Activated naive CD8-positive, alpha-beta T cell treated with anti-CD3 and anti-CD28 coated beads, Interleukin-2, amount 50 U/mL, for 24 hours (primary cell): ENCODE data around the gene SELENOF.
A peak's percentile ranks its signal among the peaks of the same experiment; 100 is the strongest.

Experiments
- ATAC-seq: fragments of 150-1000 bp; cut with Tn5 transposase; one replicate; pipeline ENCODE4 v1.10.0; 2021
- DNase-seq: peaks from one replicate; pipeline ENCODE4 v3.0.0; 2021
- H3K27ac Mint-ChIP-seq: one replicate; pipeline ENCODE4 v1.8.0; 2021; ENCODE audit warnings: mild to moderate bottlenecking, mixed read lengths
- H3K27me3 Mint-ChIP-seq: one replicate; pipeline ENCODE4 v1.8.0; 2021; ENCODE audit warnings: mixed read lengths
- H3K36me3 Mint-ChIP-seq: one replicate; pipeline ENCODE4 v1.8.0; 2021; ENCODE audit warnings: low read depth, mixed read lengths
- H3K4me1 Mint-ChIP-seq: one replicate; pipeline ENCODE4 v1.8.0; 2021; ENCODE audit warnings: mixed read lengths
- H3K4me3 Mint-ChIP-seq: one replicate; pipeline ENCODE4 v1.8.0; 2021; ENCODE audit warnings: mild to moderate bottlenecking, moderate library complexity, mixed read lengths
- H3K9me3 Mint-ChIP-seq: one replicate; pipeline ENCODE4 v1.8.0; 2021; ENCODE audit warnings: mixed read lengths

SELENOF gene

GRCh38 chr1:86913896-86914600, at the start of gene SELENOF:
SELENOF (minus strand) TSS chr1:86914126; CDS start chr1:86914111, 15 bp downstream.
- H3K27me3 Mint-ChIP-seq = no peaks in the 10 kb centered on the region
- DNase-seq (peak; percentile 98), ATAC-seq (peak; percentile 96)
- peaks cover 46% of the 10 kb centered on the region for H3K4me1 Mint-ChIP-seq
- H3K9me3 Mint-ChIP-seq = no peaks in the 10 kb centered on the region
- no peak within 1 kb of the TSS for H3K27ac Mint-ChIP-seq
- peaks cover 24% of the 10 kb centered on the region for H3K36me3 Mint-ChIP-seq
- H3K4me3 Mint-ChIP-seq = no peak within 1 kb of the TSS

- Mint-ChIP-seq H3K4me1 (no peaks in the 10 kb centered on the region), H3K27ac (no peak overlapping the region), H3K36me3 (peaks cover 2% of the 10 kb centered on the region), H3K27me3 (no peaks in the 10 kb centered on the region), H3K9me3 (no peaks in the 10 kb centered on the region), H3K4me3 (no peak overlapping the region)
- ATAC-seq (no peak), DNase-seq (no peak)
Observed at GRCh38 chr1:86960548-86960947, 46.6 kb upstream of the SELENOF start.

GRCh38 chr1:86957221-86957620, 43.3 kb upstream of the SELENOF start:
- no peak overlapping the region for H3K27ac Mint-ChIP-seq
- H3K4me3 Mint-ChIP-seq = no peak overlapping the region
- H3K36me3 Mint-ChIP-seq = peaks cover 2% of the 10 kb centered on the region
- H3K4me1 Mint-ChIP-seq = peaks cover 11% of the 10 kb centered on the region
- no peaks in the 10 kb centered on the region for H3K27me3 Mint-ChIP-seq
- no peak for DNase-seq
- no peaks in the 10 kb centered on the region for H3K9me3 Mint-ChIP-seq
- no peak for ATAC-seq

- H3K4me3 Mint-ChIP-seq = no peak overlapping the region
- peaks cover 2% of the 10 kb centered on the region for H3K36me3 Mint-ChIP-seq
- H3K4me1 Mint-ChIP-seq = peaks cover 11% of the 10 kb centered on the region
- H3K27me3 Mint-ChIP-seq = no peaks in the 10 kb centered on the region
- ATAC-seq (no peak), DNase-seq (no peak)
- H3K27ac Mint-ChIP-seq = no peak overlapping the region
- H3K9me3 Mint-ChIP-seq = no peaks in the 10 kb centered on the region
Observed at GRCh38 chr1:86956221-86956620, 42.3 kb upstream of the SELENOF start.

GRCh38 chr1:86955678-86956077, 41.8 kb upstream of the SELENOF start:
- no peak overlapping the region for H3K4me3 Mint-ChIP-seq
- H3K27ac Mint-ChIP-seq = no peak overlapping the region
- H3K4me1 Mint-ChIP-seq = peaks cover 11% of the 10 kb centered on the region
- peaks cover 2% of the 10 kb centered on the region for H3K36me3 Mint-ChIP-seq
- no peak for ATAC-seq
- no peaks in the 10 kb centered on the region for H3K9me3 Mint-ChIP-seq
- no peaks in the 10 kb centered on the region for H3K27me3 Mint-ChIP-seq
- DNase-seq = no peak

DNA sequence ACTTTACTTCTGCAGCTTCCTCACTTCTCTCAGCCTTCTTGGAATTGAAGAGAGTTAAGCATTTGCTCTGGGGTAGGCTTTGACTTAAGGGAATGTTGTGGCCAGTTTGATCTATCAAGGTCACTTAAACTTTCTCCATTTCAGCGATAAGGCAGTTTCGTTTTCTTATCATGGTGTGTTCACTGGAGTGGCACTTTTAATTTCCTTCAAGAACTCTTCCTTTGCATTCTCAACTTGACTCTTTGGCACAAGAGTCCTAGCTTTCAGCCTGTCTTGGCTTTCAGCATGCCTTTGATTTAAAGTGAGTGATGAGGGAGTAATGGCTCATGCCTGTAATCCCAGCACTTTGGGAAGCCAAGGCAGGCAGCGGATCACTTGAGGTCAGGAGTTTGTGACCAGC, 39.2 kb upstream of the SELENOF start:
- Mint-ChIP-seq H3K27me3 (no peaks in the 10 kb centered on the region), H3K4me1 (peaks cover 11% of the 10 kb centered on the region), H3K36me3 (peaks cover under 1% of the 10 kb centered on the region), H3K9me3 (no peaks in the 10 kb centered on the region), H3K27ac (no peak overlapping the region), H3K4me3 (no peak overlapping the region)
- ATAC-seq (no peak), DNase-seq (no peak)

GRCh38 chr1:86951430-86951829, 37.5 kb upstream of the SELENOF start:
- no peak overlapping the region for H3K4me3 Mint-ChIP-seq
- no peak overlapping the region for H3K27ac Mint-ChIP-seq
- ATAC-seq = no peak
- H3K9me3 Mint-ChIP-seq = no peaks in the 10 kb centered on the region
- H3K27me3 Mint-ChIP-seq = no peaks in the 10 kb centered on the region
- H3K36me3 Mint-ChIP-seq = no peaks in the 10 kb centered on the region
- H3K4me1 Mint-ChIP-seq = peaks cover 13% of the 10 kb centered on the region
- DNase-seq = no peak

- DNase-seq (no peak), ATAC-seq (no peak)
- H3K4me1 Mint-ChIP-seq = peaks cover 13% of the 10 kb centered on the region
- no peak overlapping the region for H3K27ac Mint-ChIP-seq
- H3K4me3 Mint-ChIP-seq = no peak overlapping the region
- H3K36me3 Mint-ChIP-seq = no peaks in the 10 kb centered on the region
- H3K27me3 Mint-ChIP-seq = no peaks in the 10 kb centered on the region
- no peaks in the 10 kb centered on the region for H3K9me3 Mint-ChIP-seq
Observed at GRCh38 chr1:86950712-86951419, 36.9 kb upstream of the SELENOF start.

- Mint-ChIP-seq H3K36me3 (peaks cover 2% of the 10 kb centered on the region), H3K27ac (no peak overlapping the region), H3K4me1 (peaks cover 4% of the 10 kb centered on the region), H3K9me3 (no peaks in the 10 kb centered on the region), H3K4me3 (no peak overlapping the region), H3K27me3 (no peaks in the 10 kb centered on the region)
- ATAC-seq = no peak
- DNase-seq = no peak
Observed at GRCh38 chr1:86948212-86948611, 34.3 kb upstream of the SELENOF start.

DNA sequence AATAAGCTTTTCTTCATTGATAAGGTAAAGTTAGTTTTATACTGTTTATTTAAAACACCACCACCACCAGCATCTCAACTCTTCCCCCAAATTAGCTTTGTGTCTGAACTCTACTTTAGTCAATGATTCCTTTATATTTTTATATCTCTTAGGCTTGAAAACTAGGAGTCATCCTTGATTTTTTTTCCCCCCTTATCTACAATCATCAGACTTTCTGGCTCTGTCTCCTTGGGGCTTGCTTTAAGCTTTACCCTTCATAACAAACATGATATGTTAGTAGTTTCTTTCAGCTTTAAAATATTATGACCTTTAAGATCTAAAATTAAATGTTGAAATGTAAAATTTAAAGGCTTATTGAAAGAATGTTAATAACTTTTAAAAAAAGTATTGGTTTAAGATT, 28.8 kb upstream of the SELENOF start:
- H3K4me3 Mint-ChIP-seq = no peak overlapping the region
- H3K27me3 Mint-ChIP-seq = no peaks in the 10 kb centered on the region
- peaks cover 2% of the 10 kb centered on the region for H3K36me3 Mint-ChIP-seq
- peaks cover 8% of the 10 kb centered on the region for H3K4me1 Mint-ChIP-seq
- H3K9me3 Mint-ChIP-seq = no peaks in the 10 kb centered on the region
- H3K27ac Mint-ChIP-seq = no peak overlapping the region
- ATAC-seq = no peak
- DNase-seq = no peak

- Mint-ChIP-seq H3K27me3 (no peaks in the 10 kb centered on the region), H3K36me3 (peaks cover 2% of the 10 kb centered on the region), H3K4me1 (peaks cover 8% of the 10 kb centered on the region), H3K27ac (no peak overlapping the region), H3K4me3 (no peak overlapping the region), H3K9me3 (no peaks in the 10 kb centered on the region)
- ATAC-seq (no peak), DNase-seq (no peak)
Observed at GRCh38 chr1:86942042-86942441, 28.1 kb upstream of the SELENOF start.

DNA sequence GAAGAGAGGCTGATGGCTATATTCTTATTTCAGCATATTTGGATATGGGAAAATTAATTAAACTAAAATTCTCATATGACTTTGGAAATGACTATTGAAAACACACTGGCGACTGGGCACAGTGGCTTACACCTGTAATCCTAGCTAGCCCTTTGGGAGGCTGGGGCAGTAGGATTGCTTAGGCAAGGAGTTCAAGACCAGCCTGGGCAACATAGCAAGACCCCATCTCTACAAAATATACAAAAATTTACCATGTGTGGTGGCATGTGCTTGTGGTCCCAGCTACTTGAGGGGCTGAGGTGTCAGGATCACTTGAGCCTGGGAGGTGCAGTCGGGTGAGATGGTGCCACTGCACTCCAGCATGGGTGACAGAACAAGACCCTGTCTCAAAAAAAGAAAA, 26.7 kb upstream of the SELENOF start:
- ATAC-seq (no peak), DNase-seq (no peak)
- Mint-ChIP-seq H3K27ac (no peak overlapping the region), H3K9me3 (no peaks in the 10 kb centered on the region), H3K36me3 (peaks cover 2% of the 10 kb centered on the region), H3K27me3 (no peaks in the 10 kb centered on the region), H3K4me1 (peaks cover 6% of the 10 kb centered on the region), H3K4me3 (no peak overlapping the region)

- H3K27ac Mint-ChIP-seq = no peak overlapping the region
Observed at GRCh38 chr1:86939406-86939805, 25.5 kb upstream of the SELENOF start.

DNA sequence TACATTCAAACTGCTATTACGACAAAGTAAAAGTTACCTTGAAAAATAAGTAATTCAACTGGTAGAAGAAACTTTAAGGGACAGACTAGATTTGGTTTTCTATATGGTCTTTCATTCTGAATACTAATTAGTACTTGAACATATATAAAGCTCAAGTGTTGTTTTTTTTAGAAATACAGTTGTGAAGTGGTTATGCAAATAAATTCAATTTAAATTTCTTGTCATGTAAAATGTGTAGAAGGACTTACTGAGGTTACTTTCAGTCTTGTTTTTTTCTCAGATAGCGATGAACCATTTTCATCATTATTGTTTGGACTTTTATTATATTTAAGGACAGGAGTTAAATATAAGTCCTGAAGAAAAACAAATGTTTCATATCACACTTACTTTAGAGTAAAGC, 24.9 kb upstream of the SELENOF start:
- Mint-ChIP-seq H3K9me3 (no peaks in the 10 kb centered on the region), H3K4me3 (no peak overlapping the region), H3K27ac (no peak overlapping the region), H3K4me1 (peaks cover 13% of the 10 kb centered on the region), H3K27me3 (no peaks in the 10 kb centered on the region), H3K36me3 (no peaks in the 10 kb centered on the region)
- ATAC-seq = no peak
- no peak for DNase-seq

More at GRCh38 chr1:86939406-86939805, 25.5 kb upstream of the SELENOF start:
- no peak overlapping the region for H3K4me3 Mint-ChIP-seq
- H3K4me1 Mint-ChIP-seq = peaks cover 7% of the 10 kb centered on the region
- H3K36me3 Mint-ChIP-seq = no peaks in the 10 kb centered on the region
- no peak for DNase-seq
- H3K9me3 Mint-ChIP-seq = no peaks in the 10 kb centered on the region
- no peak for ATAC-seq
- H3K27me3 Mint-ChIP-seq = no peaks in the 10 kb centered on the region

DNA sequence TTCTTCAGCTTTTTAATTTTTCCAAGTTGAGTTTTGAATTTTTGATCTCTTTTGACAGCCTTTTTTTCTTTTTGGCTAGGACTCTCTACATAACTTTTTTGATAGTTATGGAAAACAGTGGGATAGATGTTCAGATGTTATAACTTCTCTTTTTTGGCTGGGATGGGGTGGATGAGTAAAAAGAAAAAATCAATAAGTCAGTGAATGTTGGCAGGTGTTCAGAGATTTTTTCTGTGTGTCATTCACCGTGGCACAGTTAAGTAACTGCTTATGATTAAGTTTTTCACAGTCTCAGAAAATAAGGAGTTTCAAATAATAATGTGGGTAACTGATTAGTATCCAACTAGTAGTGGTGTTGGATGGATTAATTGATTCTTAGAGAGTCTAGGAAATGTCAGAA, 24.5 kb upstream of the SELENOF start:
- H3K4me3 Mint-ChIP-seq = no peak overlapping the region
- H3K9me3 Mint-ChIP-seq = no peaks in the 10 kb centered on the region
- no peaks in the 10 kb centered on the region for H3K27me3 Mint-ChIP-seq
- no peak for ATAC-seq
- DNase-seq = no peak
- H3K36me3 Mint-ChIP-seq = no peaks in the 10 kb centered on the region
- H3K4me1 Mint-ChIP-seq = peaks cover 17% of the 10 kb centered on the region
- no peak overlapping the region for H3K27ac Mint-ChIP-seq
